Endothelial cell (in vitro differentiated cells): ENCODE results near the gene SPOCK3. TPM values are rescaled to one million over a fixed set of nuclear protein-coding genes. Genes with fewer than 3 reads are reported as not detected.

ENCODE experiments used
- DNase-seq: peaks from one replicate; pipeline ENCODE4 v3.0.0; 2021; ENCODE audit warnings: low spot score
- H3K27ac Mint-ChIP-seq: one replicate; pipeline ENCODE4 v1.8.0; 2021; ENCODE audit warnings: mixed read lengths, inconsistent platforms; ENCODE audit not compliant: unreplicated experiment
- H3K27me3 Mint-ChIP-seq: one replicate; pipeline ENCODE4 v1.8.0; 2021; ENCODE audit warnings: mild to moderate bottlenecking, moderate library complexity, mixed read lengths, inconsistent platforms; ENCODE audit not compliant: unreplicated experiment
- H3K36me3 Mint-ChIP-seq: one replicate; pipeline ENCODE4 v1.8.0; 2021; ENCODE audit warnings: mild to moderate bottlenecking, low read depth, mixed read lengths, inconsistent platforms; ENCODE audit not compliant: unreplicated experiment
- H3K4me1 Mint-ChIP-seq: one replicate; pipeline ENCODE4 v1.8.0; 2021; ENCODE audit warnings: mild to moderate bottlenecking, mixed read lengths, inconsistent platforms; ENCODE audit not compliant: unreplicated experiment
- H3K4me3 Mint-ChIP-seq: one replicate; pipeline ENCODE4 v1.8.0; 2021; ENCODE audit warnings: mild to moderate bottlenecking, mixed read lengths, inconsistent platforms; ENCODE audit not compliant: unreplicated experiment
- H3K9me3 Mint-ChIP-seq: one replicate; pipeline ENCODE4 v1.8.0; 2021; ENCODE audit warnings: mixed read lengths, inconsistent platforms; ENCODE audit not compliant: unreplicated experiment
- total RNA-seq: library from RNA; stranded (reverse); fragmentation: NEBNext Ultra II Directional; extraction: Animal tissue kit (Norgen Biotek cat#: 25700); gene quantifications from one replicate; pipeline ENCODE4 v1.2.1, GENCODE V29; 2021; ENCODE audit not compliant: unreplicated experiment
- TF ChIP-seq, protein P1 (sequence below): fragments of 200-600 bp; sonication (generic); IDR thresholded peaks from one replicate; pipeline ENCODE4 v1.5.0; 2021; ENCODE audit warnings: antibody characterized with exemption; ENCODE audit not compliant: unreplicated experiment

Gene SPOCK3
- total RNA-seq, 1 donor from 2014 or later = 1.9 TPM

DNA sequence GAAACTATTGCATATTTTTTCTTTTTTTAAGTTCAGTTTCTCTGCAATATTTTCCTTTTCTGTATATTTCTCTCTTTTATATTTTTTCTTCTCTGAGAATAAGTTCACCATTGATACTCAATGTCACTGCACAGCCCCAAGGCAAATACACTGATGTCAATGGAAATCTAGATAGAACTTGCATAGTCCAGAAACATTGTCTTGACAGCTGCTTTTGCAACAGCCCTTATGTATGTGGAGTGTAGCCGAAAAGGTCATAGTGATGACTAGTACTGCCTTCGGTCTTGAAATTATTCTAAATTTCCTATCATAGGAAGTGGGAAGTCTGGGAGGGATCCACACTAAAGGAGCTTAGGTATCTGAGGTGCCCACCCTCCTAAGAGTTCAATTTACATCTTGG is 150.0 kb downstream of the SPOCK3 start:
- Mint-ChIP-seq H3K27me3 (peaks cover 1% of the 10 kb centered on the region), H3K9me3 (no peaks in the 10 kb centered on the region), H3K4me3 (no peak overlapping the region), H3K36me3 (no peaks in the 10 kb centered on the region), H3K27ac (no peak overlapping the region), H3K4me1 (peaks cover 2% of the 10 kb centered on the region)
- TF ChIP-seq, protein P1, sequence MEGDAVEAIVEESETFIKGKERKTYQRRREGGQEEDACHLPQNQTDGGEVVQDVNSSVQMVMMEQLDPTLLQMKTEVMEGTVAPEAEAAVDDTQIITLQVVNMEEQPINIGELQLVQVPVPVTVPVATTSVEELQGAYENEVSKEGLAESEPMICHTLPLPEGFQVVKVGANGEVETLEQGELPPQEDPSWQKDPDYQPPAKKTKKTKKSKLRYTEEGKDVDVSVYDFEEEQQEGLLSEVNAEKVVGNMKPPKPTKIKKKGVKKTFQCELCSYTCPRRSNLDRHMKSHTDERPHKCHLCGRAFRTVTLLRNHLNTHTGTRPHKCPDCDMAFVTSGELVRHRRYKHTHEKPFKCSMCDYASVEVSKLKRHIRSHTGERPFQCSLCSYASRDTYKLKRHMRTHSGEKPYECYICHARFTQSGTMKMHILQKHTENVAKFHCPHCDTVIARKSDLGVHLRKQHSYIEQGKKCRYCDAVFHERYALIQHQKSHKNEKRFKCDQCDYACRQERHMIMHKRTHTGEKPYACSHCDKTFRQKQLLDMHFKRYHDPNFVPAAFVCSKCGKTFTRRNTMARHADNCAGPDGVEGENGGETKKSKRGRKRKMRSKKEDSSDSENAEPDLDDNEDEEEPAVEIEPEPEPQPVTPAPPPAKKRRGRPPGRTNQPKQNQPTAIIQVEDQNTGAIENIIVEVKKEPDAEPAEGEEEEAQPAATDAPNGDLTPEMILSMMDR = no peak
- DNase-seq = no peak

DNA sequence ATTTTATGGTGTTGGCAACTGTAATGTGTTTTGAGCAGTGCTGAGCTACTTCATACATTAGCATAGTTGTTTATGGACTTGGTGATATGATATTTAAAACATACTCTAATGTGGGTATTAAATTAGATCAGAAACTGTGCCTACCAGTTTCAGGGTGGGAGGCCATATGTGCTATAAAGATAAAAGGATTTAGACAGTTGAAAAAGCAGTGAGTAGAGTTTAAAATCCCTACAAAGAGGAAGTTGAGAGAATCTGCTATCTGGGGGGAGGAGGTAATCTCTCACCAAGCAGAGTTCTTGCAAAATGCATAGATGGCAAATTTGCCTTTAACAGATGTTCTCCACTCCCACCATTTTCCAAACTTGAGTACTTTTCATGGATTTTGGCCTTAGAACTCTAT is 154.5 kb downstream of the SPOCK3 start:
- Mint-ChIP-seq H3K9me3 (no peaks in the 10 kb centered on the region), H3K36me3 (no peaks in the 10 kb centered on the region), H3K27ac (no peak overlapping the region), H3K4me3 (no peak overlapping the region), H3K4me1 (peaks cover 2% of the 10 kb centered on the region), H3K27me3 (peaks cover 1% of the 10 kb centered on the region)
- DNase-seq = no peak
- TF ChIP-seq, protein P1 = no peak

DNA sequence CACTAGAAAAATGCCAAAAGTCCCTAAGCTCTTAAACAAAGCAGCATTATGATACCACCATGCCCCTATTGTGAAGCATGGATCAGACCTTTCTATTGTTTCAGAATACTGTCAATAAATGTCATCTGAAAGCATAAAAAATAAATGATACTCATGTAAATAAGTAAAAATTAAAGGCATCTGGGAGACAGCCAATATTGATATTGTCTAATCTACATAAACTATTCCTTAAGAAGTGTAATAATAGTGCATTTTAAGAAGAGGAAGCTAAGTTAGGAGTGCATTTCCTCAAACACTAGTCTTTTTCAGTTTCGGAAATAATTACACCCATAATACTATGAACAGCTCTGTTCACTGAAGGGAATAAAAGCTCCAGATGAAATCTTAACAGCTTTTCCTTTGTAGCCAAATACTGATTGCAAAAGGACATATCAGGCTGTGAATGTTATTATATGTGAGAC is 181.6 kb downstream of the SPOCK3 start:
- no peak overlapping the region for H3K27ac Mint-ChIP-seq
- no peaks in the 10 kb centered on the region for H3K27me3 Mint-ChIP-seq
- DNase-seq = no peak
- H3K4me1 Mint-ChIP-seq = no peaks in the 10 kb centered on the region
- no peaks in the 10 kb centered on the region for H3K9me3 Mint-ChIP-seq
- TF ChIP-seq, protein P1 = no peak
- H3K36me3 Mint-ChIP-seq = no peaks in the 10 kb centered on the region
- H3K4me3 Mint-ChIP-seq = no peak overlapping the region

DNA sequence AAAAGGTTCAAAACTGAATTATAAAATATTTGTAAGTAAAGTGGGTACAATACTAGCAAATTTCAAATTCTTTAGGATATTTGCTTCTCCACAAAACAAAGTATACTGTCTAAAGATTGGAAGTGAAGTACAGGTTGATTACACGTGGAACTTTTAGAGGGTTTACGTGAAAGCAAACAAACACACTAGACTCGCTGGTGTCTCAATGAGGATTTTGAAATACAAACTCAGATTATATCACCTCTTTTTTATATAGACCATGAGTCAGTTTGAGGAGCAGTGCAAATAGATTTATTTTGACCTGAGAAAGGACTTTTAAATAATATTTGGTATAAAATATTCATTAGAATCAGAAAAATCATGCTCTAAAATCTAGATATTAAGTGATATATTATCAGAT is 185.0 kb downstream of the SPOCK3 start:
- H3K9me3 Mint-ChIP-seq = no peaks in the 10 kb centered on the region
- peaks cover 5% of the 10 kb centered on the region for H3K4me1 Mint-ChIP-seq
- H3K36me3 Mint-ChIP-seq = no peaks in the 10 kb centered on the region
- DNase-seq = no peak
- no peak overlapping the region for H3K27ac Mint-ChIP-seq
- no peak overlapping the region for H3K4me3 Mint-ChIP-seq
- TF ChIP-seq, protein P1 = no peak
- no peaks in the 10 kb centered on the region for H3K27me3 Mint-ChIP-seq

DNA sequence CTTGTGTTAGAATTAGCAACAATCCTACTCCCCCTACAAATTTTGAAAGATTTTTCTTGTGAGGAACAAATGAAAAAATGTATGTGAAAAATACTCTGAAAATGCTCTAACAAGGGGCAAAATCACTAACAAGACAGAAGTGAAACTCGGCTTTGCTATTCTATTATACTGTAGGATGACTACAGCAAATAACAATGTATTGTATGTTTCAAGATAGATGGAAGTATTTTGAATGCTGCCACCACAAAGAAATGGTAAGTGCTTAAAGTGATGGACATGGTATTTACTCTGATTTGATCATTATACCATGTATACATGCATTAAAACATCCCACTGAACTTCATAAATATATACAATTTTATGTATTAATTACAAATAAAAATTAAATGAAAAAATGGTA is 192.8 kb downstream of the SPOCK3 start:
- Mint-ChIP-seq H3K4me1 (peaks cover 5% of the 10 kb centered on the region), H3K36me3 (no peaks in the 10 kb centered on the region), H3K27me3 (no peaks in the 10 kb centered on the region), H3K27ac (no peak overlapping the region), H3K9me3 (no peaks in the 10 kb centered on the region), H3K4me3 (no peak overlapping the region)
- no peak for DNase-seq
- TF ChIP-seq, protein P1 = no peak
